Stimulated activated CD8-positive, alpha-beta memory T cell treated with anti-CD3 and anti-CD28 coated beads, Interleukin-2, amount 100 ng/mL, for 1 hour (primary cell): ENCODE results near the gene SOAT2.

ENCODE experiments used
- DNase-seq, 2 donors: peaks; one replicate each; pipeline ENCODE4 v3.0.0-alpha.2; 2020; ENCODE audit warnings: low read depth in 2 of 2

SOAT2 gene, protein sequence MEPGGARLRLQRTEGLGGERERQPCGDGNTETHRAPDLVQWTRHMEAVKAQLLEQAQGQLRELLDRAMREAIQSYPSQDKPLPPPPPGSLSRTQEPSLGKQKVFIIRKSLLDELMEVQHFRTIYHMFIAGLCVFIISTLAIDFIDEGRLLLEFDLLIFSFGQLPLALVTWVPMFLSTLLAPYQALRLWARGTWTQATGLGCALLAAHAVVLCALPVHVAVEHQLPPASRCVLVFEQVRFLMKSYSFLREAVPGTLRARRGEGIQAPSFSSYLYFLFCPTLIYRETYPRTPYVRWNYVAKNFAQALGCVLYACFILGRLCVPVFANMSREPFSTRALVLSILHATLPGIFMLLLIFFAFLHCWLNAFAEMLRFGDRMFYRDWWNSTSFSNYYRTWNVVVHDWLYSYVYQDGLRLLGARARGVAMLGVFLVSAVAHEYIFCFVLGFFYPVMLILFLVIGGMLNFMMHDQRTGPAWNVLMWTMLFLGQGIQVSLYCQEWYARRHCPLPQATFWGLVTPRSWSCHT

DNA sequence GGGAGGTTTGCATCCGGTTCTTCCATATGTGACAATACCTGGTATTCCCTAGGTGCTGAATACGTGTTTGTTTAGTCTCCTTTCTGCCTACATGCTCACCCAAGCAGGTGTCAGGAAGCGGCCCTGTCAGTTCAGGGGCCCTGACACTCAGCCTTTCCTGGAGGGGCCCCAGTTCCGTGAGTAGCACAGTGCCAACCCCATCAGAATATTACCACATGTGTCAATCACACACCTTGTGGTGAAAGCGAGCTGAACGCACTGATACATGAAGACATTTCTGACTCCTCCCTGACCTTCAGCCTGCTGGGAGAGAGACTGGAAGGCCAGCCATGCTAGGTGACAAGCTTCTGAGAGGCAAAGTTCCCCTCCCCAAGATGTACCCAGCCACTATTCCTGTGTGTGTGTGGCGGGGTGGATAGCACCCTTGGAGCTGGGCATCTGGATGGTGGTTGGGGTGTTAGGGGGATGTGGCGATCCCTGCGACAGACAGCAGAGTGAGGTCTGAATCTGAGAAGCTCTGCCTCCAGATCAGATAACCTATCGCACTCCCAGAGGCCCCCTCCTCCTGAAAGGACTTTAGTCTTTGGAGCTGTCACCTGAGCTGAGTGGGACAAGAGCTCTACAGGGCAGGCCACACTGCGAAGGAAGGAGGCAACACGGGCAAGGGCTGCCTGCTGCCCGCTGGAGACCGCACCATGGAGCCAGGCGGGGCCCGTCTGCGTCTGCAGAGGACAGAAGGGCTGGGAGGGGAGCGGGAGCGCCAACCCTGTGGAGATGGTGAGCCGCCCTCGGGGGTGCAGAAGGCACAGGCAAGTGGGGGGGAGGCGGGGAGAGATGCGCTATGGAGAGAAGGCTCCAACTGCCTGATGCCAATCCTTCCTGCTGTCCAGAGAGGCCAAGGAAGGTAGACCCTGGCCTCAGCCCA lies at the start of gene SOAT2:
SOAT2 (plus strand) TSS at position 604 of the 925 bp plus-strand sequence; CDS start at position 696, 92 bp downstream.
- peak in 1 of 2 donors; percentile 21 for DNase-seq

DNA sequence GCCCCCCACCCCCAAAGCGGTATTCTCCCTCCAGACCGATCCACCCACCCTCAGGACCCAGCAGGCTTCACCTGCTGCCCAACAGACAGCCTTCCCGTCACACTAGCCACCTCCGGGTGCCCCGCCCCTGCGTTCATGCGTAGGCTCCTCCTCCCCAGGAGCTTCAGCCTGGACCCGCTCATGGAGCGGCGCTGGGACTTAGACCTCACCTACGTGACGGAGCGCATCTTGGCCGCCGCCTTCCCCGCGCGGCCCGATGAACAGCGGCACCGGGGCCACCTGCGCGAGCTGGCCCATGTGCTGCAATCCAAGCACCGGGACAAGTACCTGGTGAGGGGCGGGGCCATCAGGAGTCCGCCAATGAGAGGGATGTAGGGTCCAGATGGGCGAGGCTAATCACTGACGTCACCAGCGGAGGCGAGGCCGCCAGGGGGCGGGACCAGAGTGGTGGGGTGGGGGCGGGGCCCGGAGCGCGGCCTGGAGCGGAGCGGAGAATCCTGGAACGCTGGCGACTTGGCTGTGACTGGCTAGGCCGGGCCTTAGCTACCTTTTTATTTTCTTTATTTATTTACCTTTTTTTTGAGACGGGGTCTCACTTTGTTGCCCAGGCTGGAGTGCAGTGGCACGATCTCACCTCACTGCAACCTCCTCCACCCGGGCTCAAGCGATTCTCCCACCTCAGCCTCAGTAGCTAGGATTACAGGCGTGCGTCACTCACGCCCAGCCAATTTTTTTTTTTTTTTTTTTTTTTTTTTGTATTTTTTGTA lies 49.0 kb upstream of the SOAT2 start:
- DNase-seq = peak; percentile 79 to 86

DNA sequence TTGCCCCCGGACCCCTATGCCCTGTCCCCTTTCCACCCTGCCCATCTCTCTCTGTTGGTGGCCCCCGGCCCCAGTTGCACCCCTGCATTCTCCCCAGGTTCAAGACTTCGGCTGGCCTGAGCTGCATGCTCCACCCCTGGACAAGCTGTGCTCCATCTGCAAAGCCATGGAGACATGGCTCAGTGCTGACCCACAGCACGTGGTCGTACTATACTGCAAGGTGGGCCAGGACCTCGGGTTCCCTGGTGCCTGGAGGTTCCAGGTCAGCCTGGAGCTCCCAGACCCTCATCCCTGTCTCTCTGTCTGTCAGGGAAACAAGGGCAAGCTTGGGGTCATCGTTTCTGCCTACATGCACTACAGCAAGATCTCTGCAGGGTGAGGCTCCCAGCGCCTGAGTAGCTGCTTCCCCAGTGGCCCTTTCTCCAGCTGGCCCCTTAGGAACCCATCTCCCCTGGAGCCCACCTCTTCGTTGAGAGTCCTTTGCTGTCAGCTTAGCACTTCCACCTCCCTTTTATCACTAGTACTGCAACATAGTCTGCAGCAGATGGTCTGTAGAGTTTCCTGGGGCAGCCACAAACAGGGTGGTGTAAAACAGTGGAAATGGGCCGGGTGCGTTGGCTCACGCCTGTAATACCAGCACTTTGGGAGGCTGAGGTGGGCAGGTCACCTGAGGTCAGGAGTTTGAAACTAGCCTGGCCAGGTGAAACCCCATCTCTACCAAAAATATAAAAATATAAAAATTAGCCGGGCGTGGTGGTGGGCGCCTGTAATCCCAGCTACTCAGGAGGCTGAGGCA lies 47.6 kb upstream of the SOAT2 start:
- no peak for DNase-seq

DNA sequence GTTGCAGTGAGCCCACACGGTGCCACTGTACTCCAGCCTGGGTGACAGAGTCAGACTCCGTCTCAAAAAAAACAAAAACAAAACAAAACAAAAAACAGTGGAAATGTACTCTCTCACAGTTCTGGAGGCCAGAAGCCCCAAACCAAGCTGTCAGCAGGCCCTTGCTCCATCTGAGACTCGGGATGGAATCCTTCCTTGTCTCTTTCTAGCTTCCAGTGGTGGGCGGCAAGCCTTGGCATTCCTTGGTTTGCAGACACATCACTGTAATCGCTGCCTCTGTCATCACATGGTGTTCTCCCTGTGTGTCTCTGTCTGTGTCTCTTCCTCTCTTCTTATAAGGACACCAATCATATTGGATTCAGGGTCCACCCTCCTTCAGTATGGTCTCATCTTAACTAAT lies 47.0 kb upstream of the SOAT2 start:
- no peak for DNase-seq

DNA sequence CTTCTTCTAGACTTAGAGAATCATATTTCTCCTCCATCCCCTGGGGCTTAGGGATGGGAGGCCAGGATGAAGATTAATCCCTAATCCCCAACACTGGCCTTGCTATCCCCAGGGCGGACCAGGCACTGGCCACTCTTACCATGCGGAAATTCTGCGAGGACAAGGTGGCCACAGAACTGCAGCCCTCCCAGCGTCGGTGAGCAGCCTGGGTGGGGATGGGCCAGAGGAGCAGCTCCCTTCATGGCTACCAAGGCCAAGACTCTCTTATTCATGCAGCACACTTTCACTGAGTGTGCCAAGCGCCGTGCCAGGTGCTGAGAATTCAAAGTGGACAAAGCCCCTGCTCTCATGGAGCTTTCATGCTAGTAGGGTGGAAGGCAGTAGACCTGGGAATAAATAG lies 46.4 kb upstream of the SOAT2 start:
- no peak for DNase-seq

DNA sequence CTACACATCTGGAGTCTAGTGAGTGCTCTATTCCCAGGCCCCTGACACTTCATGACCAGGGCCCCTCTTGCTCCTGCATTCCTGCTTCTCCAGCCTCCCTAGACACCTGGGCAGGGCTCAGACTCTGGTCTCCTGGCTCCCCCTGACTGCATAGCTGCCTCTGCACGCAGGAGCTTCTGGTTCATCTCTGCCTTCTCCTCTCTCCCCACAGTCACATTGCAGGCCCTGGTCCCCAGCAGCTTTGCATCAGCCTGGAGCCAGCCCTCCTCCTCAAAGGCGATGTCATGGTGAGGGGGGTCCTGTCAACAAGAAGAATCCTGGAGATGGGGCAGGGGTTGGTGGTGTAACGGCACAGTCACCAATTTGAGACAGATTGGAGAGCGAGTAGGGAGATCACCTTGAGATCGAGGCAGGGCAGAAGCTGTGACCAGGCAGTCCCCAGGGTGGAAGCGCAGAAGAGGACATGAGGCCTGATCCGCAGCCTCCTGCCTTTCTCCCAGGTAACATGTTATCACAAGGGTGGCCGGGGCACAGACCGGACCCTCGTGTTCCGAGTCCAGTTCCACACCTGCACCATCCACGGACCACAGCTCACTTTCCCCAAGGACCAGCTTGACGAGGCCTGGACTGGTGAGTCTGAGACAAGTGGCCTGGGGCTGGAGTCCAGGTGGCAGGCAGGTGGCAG lies 45.3 kb upstream of the SOAT2 start:
- no peak for DNase-seq

DNA sequence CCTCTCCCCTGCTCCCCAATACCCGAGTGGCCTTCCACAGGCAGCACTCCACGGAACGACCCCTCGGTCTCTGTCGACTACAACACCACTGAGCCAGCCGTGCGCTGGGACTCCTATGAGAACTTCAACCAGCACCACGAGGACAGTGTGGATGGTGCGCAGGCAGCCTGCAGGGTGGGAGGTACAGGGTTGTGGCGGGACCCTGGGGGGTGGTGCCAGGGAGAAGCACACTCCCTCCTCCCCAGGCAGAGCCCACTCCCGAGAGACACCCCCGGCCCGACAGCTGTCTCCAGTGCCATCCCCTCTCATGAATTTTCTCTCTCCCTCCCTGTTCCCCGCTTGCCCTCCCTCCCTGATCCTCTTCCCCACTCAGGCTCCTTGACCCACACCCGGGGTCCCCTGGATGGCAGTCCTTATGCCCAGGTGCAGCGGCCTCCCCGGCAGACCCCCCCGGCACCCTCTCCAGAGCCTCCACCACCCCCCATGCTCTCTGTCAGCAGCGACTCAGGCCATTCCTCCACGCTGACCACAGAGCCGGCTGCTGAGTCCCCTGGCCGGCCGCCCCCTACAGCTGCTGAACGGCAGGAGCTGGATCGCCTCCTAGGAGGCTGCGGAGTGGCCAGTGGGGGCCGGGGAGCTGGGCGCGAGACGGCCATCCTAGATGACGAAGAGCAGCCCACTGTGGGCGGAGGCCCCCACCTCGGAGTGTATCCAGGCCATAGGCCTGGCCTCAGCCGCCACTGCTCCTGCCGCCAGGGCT lies 44.4 kb upstream of the SOAT2 start:
- no peak for DNase-seq

DNA sequence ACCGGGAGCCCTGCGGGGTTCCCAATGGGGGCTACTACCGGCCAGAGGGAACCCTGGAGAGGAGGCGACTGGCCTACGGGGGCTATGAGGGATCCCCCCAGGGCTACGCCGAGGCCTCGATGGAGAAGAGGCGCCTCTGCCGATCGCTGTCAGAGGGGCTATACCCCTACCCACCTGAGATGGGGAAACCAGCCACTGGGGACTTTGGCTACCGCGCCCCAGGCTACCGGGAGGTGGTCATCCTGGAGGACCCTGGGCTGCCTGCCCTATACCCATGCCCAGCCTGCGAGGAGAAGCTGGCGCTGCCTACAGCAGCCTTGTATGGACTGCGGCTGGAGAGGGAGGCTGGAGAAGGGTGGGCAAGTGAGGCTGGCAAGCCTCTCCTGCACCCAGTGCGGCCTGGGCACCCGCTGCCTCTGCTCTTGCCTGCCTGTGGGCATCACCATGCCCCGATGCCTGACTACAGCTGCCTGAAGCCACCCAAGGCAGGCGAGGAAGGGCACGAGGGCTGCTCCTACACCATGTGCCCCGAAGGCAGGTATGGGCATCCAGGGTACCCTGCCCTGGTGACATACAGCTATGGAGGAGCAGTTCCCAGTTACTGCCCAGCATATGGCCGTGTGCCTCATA lies 43.7 kb upstream of the SOAT2 start:
- no peak for DNase-seq

DNA sequence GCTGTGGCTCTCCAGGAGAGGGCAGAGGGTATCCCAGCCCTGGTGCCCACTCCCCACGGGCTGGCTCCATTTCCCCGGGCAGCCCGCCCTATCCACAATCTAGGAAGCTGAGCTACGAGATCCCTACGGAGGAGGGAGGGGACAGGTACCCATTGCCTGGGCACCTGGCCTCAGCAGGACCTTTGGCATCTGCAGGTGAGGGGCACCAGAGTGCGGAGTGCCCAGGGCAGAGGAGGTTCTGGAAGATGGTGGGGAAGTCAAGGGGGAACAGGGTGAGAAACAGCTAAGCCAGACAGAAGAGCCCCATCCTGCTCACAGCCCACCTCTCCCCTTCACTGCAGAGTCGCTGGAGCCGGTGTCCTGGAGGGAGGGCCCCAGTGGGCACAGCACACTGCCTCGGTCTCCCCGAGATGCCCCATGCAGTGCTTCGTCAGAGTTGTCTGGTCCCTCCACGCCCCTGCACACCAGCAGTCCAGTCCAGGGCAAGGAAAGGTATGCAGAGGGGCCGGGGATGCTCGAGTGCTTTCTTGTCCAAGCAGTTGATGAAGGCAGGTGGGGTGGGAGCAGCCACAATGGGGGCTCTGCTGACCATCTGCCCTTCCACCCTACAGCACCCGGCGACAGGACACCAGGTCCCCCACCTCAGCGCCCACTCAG lies 43.1 kb upstream of the SOAT2 start:
- no peak for DNase-seq

DNA sequence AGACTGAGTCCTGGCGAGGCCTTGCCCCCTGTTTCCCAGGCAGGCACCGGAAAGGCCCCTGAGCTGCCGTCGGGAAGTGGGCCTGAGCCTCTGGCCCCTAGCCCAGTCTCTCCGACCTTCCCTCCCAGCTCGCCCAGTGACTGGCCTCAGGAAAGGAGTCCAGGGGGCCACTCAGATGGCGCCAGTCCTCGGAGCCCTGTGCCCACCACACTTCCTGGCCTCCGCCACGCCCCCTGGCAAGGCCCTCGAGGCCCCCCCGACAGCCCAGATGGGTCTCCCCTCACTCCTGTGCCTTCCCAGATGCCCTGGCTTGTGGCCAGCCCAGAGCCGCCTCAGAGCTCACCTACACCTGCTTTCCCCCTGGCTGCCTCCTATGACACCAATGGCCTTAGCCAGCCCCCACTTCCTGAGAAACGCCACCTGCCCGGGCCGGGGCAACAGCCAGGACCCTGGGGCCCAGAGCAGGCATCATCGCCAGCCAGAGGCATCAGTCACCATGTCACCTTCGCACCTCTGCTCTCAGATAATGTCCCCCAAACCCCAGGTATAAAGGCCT lies 42.5 kb upstream of the SOAT2 start:
- no peak for DNase-seq

DNA sequence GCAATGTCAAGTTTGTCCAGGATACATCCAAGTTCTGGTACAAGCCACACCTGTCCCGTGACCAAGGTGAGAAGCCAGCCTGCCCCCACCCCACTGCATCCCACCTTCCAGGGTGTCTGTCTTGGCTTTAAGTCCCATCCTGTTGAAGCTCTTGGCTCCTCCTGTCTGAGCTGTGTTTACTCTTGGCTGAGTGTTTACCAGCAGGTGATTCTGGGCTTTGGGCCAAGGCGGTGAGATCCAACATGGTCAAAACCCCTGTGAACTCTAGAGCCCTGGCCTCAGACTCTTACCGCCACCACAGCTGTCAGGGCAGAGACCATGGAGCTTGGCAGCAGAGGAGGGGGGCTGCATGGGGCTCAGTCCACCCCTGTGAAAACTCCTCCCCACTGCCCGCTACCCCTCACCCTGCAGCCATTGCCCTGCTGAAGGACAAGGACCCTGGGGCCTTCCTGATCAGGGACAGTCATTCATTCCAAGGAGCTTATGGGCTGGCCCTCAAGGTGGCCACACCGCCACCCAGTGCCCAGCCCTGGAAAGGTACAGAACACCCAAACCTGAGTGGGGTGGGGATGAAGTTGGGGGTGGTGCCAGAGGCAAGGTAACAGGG lies 41.8 kb upstream of the SOAT2 start:
- no peak for DNase-seq

DNA sequence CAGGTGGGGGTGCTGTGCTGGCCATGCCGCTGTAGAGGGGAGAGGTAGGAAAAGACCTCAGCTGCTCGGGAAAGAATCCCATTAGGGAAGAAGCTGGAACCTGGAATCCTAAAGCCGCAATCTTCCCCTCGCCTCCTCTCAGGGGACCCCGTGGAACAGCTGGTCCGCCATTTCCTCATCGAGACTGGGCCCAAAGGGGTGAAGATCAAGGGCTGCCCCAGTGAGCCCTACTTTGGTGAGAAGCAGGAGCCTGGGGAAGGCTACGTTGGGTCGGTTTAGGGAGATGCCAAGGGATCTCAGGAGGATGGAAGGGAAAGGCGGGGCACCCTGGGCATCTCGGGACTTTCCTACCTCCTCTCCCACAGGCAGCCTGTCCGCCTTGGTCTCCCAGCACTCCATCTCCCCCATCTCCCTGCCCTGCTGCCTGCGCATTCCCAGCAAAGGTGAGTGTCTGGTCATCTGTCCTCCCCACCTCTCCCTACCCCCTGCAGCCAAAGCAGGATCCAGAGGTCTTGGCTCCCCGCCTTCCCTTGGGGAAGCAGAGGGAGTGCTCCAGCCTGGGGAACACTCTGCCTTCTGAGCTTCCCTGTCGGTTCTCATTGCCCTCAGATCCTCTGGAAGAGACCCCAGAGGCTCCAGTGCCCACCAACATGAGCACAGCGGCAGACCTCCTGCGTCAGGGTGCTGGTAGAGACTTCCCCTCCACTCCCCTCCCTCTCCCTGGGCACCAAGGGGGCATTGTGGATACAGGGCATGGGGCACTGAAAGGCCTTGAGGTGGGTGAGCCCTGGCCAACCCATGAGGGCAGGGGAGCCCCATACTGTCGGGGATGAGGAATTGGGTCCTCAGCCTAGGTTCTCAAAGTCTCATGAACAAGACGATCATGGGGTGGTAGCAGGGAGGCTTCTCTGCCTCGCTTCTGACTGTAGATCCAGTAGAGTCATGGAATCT lies 41.0 kb upstream of the SOAT2 start:
- DNase-seq = no peak

DNA sequence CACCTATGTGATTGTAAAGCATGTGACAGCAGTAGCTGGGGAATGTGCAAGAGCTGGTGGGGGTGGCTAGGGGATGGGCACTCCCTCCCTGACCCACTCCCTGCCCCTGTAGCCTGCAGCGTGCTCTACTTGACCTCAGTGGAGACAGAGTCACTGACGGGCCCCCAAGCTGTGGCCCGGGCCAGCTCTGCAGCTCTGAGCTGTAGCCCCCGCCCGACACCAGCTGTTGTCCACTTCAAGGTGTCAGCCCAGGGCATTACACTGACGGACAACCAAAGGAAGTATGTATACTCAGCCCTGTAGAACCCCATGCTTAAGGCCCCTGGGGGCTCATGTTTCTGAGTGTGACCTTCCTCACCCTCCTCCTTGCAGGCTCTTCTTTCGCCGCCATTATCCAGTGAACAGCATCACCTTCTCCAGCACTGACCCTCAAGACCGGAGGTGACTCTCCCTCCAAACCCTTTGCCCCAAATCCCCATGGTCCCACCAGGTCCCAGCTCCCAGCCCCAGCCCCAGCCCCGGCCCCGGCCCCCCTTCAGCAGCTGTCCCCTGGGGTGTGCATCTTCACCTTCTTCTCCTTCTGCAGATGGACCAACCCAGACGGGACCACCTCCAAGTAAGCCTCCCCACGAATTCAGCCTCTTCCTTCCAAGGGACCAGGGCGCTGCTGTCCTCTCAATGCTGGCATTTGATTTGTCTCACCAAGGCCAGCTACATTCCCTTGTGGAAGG lies 40.1 kb upstream of the SOAT2 start:
- no peak for DNase-seq

DNA sequence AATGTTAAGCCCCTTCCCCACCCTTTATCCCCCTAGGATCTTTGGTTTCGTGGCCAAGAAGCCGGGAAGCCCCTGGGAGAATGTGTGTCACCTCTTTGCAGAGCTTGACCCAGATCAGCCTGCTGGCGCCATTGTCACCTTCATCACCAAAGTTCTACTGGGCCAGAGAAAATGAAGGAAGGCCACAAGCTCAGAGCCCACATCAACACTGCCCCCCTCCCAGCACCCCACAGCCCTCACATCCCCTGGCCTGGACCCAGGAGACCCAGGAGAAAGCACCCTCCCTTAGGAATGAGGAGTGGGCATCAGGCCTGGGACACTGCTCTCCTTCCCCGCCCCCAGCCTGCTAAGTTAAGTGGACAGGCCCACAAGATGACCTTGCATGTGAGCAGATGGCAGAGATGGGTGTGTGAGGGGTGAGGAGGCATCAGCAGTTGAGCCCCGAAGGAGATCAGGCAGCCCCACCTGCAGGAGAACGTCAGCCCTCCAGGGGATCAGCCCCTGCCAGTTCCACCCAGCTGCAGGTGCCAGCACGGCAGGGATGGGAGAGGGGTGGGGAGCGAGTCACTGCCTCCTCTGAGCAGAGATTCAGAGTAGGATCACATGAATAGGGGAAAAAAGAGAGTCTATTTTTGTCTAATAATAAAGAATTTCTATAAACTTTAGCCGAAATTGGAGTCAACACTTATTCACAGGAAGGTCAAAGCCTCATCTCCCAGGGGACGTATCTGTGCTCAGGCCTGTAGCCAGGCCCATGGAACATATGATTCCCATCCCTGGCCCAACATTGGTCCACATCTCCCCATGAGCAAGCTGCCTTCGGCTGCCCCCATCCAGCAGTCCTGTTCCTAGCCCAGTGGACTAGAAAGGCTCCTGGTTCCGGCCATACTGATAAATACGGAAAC lies 39.3 kb upstream of the SOAT2 start:
- no peak for DNase-seq
